HCT116 (cell line): ENCODE results near the gene SEMA3G.
A peak's percentile ranks its signal among the peaks of the same experiment; 100 is the strongest.

Experiments used
- CTCF ChIP-seq, 3 experiments: fragments of 200-600 bp in 1 of 3; sonication (generic) in 1 of 3; IDR thresholded peaks in 2 of 3; conservative IDR thresholded peaks in 1 of 3; 2 replicates each; pipeline ENCODE4 v1.5.1; 2012 to 2017; ENCODE audit warnings: low read depth in 2 of 3, low read length in 2 of 3, antibody characterized with exemption in 1 of 3, borderline replicate concordance in 1 of 3, control low read depth in 1 of 3, mild to moderate bottlenecking in 1 of 3, mixed read lengths in 1 of 3, mixed run types in 1 of 3, moderate library complexity in 1 of 3; ENCODE audit not compliant: insufficient read depth in 1 of 3
- EGR1 ChIP-seq: IDR thresholded peaks from 2 replicates; pipeline ENCODE4 v1.6.1; 2012; ENCODE audit warnings: low read depth
- EZH2 ChIP-seq: fragments of 200-600 bp; sonication (generic); IDR thresholded peaks from 2 replicates; pipeline ENCODE4 v1.6.1; 2017; ENCODE audit warnings: antibody characterized with exemption, mixed run types
- POLR2A ChIP-seq: IDR thresholded peaks from 2 replicates; pipeline ENCODE4 v1.7.0; 2011; ENCODE audit warnings: borderline replicate concordance; ENCODE audit not compliant: insufficient read depth, insufficient read length; ENCODE audit errors: extremely low read depth
- POLR2AphosphoS5 ChIP-seq: IDR thresholded peaks from 2 replicates; pipeline ENCODE4 v1.6.1; 2011; ENCODE audit warnings: mild to moderate bottlenecking, low read depth, low read length, moderate library complexity
- RAD21 ChIP-seq: IDR thresholded peaks from 2 replicates; pipeline ENCODE4 v1.6.1; 2012; ENCODE audit warnings: low read depth, mild to moderate bottlenecking
- SIN3A ChIP-seq: IDR thresholded peaks from 2 replicates; pipeline ENCODE4 v1.6.1; 2012; ENCODE audit warnings: low read depth
- SP1 ChIP-seq: IDR thresholded peaks from 2 replicates; pipeline ENCODE4 v1.6.1; 2012; ENCODE audit warnings: low read depth
- SRF ChIP-seq: IDR thresholded peaks from 2 replicates; pipeline ENCODE4 v1.6.1; 2012; ENCODE audit warnings: low read depth
- YY1 ChIP-seq: IDR thresholded peaks from 2 replicates; pipeline ENCODE4 v1.6.1; 2011; ENCODE audit warnings: low read length, low read depth, moderate library complexity, mild to moderate bottlenecking; ENCODE audit not compliant: insufficient replicate concordance; ENCODE audit errors: extremely low read depth
- ZFX ChIP-seq: fragments of 450-650 bp; IDR thresholded peaks from 2 replicates; pipeline ENCODE4 v1.6.1; 2017

GRCh38 chr3:52388348-52388821, 56.5 kb downstream of the SEMA3G start:
- peak in 1 of 3 experiments; percentile 32; a peak in 2 of 6 replicates for TF ChIP-seq CTCF (IDR thresholded peaks at IDR 0.05 in 2 of 3, conservative IDR thresholded peaks at IDR 0.05 in 1 of 3; ENCODE audit: borderline replicate concordance in 1 of 3, insufficient read depth in 1 of 3, low read depth in 2 of 3, low read length in 2 of 3)
- no peak for TF ChIP-seq SP1
- TF ChIP-seq RAD21, result no peak
- no peak for TF ChIP-seq POLR2AphosphoS5
- TF ChIP-seq SRF, result no peak
- no peak for TF ChIP-seq EGR1
- TF ChIP-seq POLR2A, result no peak
- TF ChIP-seq SIN3A, result no peak
- TF ChIP-seq EZH2, result no peak
- no peak for TF ChIP-seq ZFX
- no peak for TF ChIP-seq YY1
